Measurements from ENCODE around the gene DCDC2C.
"Not testable (repeated sequence)": the region's sequence is repeated elsewhere in the genome, so short reads cannot be mapped to it uniquely, and the experiment has no call there.

Gene DCDC2C, protein sequence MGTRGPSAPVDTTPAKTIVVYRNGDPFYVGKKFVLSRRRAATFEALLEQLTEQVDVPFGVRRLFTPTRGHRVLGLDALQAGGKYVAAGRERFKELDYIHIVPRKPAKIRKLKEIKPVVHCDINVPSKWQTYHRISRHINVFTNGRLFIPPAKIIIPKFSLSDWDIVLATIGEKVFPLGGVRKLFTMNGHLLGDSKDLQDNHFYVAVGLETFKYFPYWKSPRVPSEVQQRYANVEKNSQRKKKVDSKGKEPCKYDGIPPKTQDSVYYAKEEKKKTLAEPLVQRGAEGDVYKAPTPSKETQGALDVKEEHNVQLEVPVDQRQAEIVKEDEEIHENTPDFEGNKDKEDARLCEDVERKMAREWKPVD

GRCh38 chr2:3703236-3703756 is at the start of gene DCDC2C:
TSS of gene DCDC2C (plus strand) at chr2:3703575. CDS start at chr2:3703752, 177 bp downstream.
- no peak for FAIRE-seq

DNA sequence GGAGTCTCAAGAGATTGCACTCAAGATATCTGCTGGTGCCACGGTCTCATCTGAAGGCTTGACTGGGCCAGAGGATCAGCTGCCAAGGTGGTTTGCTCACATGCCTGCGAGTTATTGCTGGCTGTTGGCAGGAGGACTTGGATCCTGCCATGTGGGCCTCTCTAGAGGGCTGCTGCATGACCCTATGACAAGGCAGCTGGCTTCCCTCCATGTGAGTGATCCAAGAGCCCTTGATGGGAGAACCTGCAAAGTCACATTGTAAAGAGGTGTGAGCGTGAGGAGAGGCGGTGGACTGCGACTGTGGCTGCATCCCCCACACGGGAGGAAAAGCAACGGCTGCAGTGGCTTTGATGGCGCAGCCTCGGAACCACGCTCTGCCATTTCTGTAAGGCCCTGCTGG is 49.4 kb upstream of the DCDC2C start:
- no peak for FAIRE-seq

- FAIRE-seq: no peak
Observed at GRCh38 chr2:3654531-3655225, 48.7 kb upstream of the DCDC2C start.

- FAIRE-seq: no peak
Observed at GRCh38 chr2:3655871-3656761, 47.3 kb upstream of the DCDC2C start.

DNA sequence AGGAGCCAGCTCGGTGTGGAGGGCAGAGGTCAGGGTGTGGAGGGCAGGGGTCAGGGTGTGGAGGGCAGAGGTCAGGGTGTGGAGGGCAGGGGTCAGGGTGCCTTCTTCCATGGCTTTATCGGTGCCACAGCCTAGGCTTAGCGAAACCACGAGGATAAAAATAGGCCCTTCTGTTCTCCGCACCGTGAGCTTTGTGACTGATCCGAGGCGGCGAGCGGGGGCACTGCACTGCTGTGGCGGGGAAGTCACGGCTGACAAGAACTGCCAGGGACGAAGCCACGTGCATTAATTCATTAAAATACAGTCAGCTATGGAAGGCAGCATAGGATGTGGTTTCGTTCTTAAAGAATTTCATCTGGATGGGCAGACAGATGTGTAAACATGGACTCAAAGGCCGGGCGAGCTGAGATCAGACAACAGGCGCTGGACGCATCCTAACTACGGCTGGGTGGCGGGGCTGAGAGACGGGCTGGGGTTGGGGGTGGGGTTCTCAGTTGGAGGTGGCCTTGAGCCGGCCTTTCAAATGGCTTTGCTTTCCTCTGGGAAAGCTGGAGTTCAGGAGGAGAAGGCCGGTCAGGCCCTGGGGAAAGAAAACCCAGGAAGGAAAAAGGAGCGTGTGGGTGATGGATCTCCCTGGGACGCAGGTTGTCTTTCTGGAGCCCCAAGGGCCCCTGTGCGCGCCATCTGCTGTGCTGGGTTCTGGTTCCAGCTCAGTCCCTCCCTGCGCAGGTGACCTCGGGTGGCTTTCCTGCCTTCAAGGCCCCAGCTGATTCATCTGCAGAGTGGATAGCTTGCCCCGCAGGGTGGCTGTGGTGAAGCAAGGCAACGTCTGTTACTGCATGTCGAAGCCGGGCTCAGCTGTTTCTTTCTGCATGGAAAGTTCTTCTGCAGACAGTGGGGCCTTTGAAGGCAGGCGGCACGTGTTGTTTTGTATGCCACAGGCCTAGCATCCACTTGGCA is 46.3 kb upstream of the DCDC2C start:
- no peak for FAIRE-seq

- FAIRE-seq: no peak
Observed at GRCh38 chr2:3657881-3658280, 45.5 kb upstream of the DCDC2C start, which contains the start of gene ALLC. TSS of gene ALLC (plus strand) at chr2:3658200. CDS start at chr2:3671158, 12,958 bp downstream.

DNA sequence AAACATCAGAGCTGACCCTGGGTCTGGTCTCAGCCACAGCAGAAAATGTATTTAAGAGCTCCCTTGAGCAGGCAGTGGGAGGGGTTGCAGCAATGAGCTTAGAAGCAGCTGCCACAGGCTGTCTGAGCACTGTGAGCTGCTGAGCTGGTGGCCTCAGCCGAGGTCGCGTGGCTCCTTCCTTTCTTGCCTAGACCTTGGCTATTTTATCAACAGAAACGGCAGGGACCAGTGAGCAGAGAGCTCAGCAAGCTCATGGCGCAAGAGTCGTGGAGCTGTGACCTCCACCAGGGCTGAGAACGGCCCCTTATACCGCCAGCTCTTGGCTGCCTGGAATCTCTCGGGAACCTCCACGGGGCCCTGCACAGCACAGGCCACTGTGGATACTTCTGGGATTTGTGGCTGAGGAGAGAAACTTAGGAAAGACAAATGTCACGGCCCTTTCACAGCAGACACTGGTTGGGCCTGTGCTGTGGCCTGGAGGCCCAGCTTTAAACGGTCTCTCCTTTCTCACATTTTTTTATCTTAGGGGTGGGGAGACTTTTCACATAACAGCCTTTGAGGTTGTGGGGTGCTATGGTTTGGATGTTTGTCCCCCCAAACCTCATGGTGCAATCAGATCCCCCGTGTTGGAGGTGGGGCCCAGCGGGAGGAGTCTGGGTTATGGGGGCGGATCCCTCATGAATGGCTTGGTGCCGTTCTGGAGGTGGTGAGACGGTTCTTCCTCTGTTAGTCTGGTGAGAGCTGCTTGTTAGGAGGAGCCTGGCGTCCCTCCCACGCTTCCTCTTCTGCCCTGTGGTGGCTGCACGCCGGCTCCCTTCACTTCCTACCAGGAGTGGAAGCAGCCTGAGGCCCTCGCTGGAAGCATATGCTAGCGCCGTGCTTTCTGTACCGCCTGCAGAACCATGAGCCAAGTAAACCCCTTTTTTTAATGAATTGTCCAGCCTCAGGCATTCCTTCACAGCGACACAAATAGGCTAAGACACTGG is 43.6 kb upstream of the DCDC2C start:
- FAIRE-seq: no peak

- not testable (repeated sequence) for FAIRE-seq
Observed at GRCh38 chr2:3660640-3661039, 42.7 kb upstream of the DCDC2C start.

GRCh38 chr2:3661149-3661660 is 42.2 kb upstream of the DCDC2C start:
- FAIRE-seq: no peak

- FAIRE-seq: no peak
Observed at GRCh38 chr2:3662239-3662638, 41.1 kb upstream of the DCDC2C start.

DNA sequence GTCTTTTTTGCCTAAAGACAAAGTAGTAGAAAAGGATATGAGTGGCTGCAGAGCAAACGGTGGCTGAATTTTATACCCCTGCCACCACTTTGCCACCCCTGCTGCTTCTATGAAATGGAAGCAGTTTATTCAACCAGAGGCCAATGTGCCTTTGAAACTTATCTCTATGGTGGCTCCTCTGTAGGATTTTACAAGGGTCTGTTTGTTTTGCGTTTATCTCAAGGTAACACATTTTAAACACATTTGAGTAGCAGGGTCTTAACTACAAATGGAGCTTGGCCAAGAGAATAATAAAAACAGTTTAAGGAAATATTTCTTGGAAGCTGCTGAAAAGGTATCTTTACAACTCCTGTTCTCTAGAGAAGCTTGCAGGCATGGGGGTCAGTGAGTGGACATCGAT is 39.3 kb upstream of the DCDC2C start:
- FAIRE-seq: no peak

GRCh38 chr2:3664925-3665324 is 38.5 kb upstream of the DCDC2C start:
- no peak for FAIRE-seq

DNA sequence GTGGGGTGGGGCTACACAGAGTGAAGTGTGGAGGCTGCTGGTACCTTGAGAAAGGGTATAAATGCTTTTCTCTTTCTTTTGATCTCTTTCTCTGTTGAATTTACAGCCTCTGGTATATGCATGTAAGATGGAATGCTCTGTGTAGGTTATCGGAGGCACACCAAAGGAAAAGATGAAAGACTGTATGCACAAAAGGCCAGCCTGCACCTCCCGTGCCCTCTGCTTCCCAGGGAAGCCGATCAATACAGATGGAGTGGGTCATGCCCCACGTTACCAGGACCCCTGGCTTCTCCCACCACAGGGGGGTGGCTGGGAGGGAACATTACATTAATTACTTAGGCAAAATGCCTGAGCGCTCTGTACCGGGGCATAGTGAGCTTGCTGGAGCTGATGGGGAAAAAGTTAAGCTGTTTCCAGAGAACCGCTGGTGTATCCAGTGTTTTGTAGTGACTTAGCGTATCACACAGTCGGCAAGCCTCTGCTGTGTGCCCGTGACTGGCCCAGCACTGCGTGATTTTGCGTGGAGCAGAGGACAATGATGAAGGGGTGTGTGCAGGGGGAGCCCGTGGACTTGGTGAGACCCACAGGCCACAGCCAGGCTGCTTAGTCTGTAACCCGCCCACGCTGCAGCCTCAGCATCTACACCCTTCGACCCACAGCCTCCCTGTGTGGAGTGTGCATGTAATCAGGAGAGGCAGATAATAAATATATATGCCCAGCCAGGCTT is 37.3 kb upstream of the DCDC2C start:
- FAIRE-seq: no peak

GRCh38 chr2:3666613-3666975 is 36.8 kb upstream of the DCDC2C start:
- no peak for FAIRE-seq

- no peak for FAIRE-seq
Observed at GRCh38 chr2:3667151-3667631, 36.2 kb upstream of the DCDC2C start.

DNA sequence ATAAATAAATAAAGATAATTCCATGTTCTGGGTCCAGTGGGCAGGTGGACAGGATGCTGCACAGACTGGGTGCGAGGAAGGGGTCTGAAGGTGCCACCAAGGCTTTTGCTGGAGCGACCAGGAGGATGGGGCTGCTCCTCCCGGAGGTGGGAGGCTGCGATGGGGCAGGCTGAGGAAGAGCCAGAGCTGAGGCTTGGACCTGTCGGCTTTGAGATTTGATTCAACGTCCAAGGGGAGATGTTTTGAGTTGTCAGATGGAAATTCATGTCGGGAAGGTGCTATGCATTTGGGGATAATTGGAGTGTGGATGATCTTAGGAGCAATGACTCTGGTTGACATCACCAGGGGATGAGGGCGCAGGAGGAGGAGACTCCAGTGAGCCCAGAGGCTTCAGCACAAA is 33.7 kb upstream of the DCDC2C start:
- no peak for FAIRE-seq

- FAIRE-seq: no peak
Observed at GRCh38 chr2:3670376-3670775, 33.0 kb upstream of the DCDC2C start.

DNA sequence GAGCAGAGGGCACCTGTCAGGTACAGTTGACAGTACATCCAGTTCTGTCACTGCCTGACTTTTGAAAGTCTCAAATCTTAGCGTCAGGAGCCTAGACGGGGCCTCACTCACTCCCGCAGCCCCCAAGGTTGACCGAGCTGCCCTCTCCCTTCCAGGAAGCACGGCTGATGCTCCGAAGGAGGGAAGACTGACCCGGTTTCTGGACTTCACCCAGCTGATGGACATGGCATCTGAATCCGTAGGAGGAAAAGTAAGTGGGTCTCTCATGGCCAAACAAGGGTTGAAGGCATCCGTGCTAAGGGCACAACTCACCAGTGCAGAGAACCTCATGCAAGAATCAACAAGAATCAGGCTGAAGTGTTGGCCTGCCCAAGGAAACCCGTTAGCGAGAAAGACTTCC is 32.4 kb upstream of the DCDC2C start:
- no peak for FAIRE-seq

DNA sequence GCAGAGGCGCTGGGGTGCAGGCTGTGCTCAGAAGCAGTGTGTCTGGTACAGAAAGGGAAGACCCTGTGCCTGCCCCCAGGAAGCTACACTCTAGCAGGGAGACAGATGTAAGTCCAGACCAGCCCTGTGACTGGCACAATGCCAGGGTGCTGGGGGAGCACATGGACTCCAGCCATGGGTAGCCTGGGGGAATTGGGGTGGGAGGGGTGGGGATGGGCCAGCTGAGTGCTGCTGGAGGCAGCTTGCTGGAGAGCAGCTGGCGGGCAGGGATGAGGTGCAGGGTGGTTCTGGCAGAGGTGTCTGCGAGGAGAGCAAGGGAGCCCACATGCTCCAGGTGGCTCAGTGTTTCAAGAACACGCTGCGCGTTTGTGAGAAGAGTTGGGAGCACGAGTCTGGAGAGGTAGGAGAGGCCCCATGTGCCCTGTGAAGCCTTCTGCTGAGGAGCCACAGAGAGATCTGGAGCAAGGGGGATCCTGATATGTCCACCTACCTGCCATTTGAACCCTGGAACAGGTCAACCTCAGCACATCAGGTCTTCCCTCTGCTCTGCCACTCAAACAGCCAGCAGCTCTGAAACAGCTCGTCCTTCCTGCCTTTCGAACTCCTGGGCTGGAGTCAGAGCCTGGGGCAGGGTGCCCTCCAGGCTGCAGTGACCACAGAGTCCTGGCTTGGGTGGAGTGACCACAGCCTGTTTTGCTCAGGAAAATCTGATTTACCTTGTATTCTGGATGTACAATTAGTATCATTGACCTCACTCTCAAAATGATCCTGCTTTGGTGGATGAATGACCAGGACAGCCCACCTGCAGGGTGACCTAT is 30.3 kb upstream of the DCDC2C start:
- no peak for FAIRE-seq

Measured in islet of Langerhans (tissue), 1 donor.